ENCODE data around the gene NAA10. TPM values are rescaled to one million over a fixed set of nuclear protein-coding genes. Genes with fewer than 3 reads are reported as not detected.

NAA10 gene
- 37.2 TPM for total RNA-seq

GRCh38 chrX:153934762-153935325, at the start of gene NAA10:
Gene NAA10, minus strand, starts transcription at chrX:153935037. Its CDS starts 133 bp downstream, at chrX:153934904.

GRCh38 chrX:153972368-153973126, 37.7 kb upstream of the NAA10 start, which contains the start of gene TMEM187:
Gene TMEM187, plus strand, starts transcription at chrX:153972754. Its CDS starts 9,309 bp downstream, at chrX:153982063.

GRCh38 chrX:153971450-153972367, 36.9 kb upstream of the NAA10 start, which contains the start of gene HCFC1:
Gene HCFC1, minus strand, starts transcription at chrX:153971818. Its CDS starts 978 bp downstream, at chrX:153970840.

GRCh38 chrX:153944140-153944799, 9.4 kb upstream of the NAA10 start, which contains the start of gene RENBP:
Gene RENBP, minus strand, starts transcription at chrX:153944643. Its CDS starts 33 bp downstream, at chrX:153944610.

GRCh38 chrX:153925739-153926551, 8.9 kb downstream of the NAA10 start, which contains the start of gene ARHGAP4:
Gene ARHGAP4, minus strand, starts transcription at chrX:153926264. Its CDS starts 62 bp downstream, at chrX:153926202.

GRCh38 chrX:153903991-153904957, 30.6 kb downstream of the NAA10 start, which contains the start of gene AVPR2:
Gene AVPR2, plus strand, starts transcription at chrX:153904673. Its CDS starts 473 bp downstream, at chrX:153905146.

GRCh38 chrX:153885968-153886903, 48.6 kb downstream of the NAA10 start, which contains the start of gene L1CAM:
Gene L1CAM, minus strand, starts transcription at chrX:153886173. Its CDS starts 10,337 bp downstream, at chrX:153875836.

Small RNAs within 50 kb of the gene (small RNA-seq; reads per million reads assigned to genes)
- not detected for gene MIR3202-1 (ENCODE audit: low replicate concordance)

Other genes starting within 250 kb of the NAA10 start
- gene SLC6A8, start 247.1 kb downstream of the NAA10 start, total RNA-seq: 19.4 TPM
- gene BCAP31, start 210.7 kb downstream of the NAA10 start, total RNA-seq: 43.8 TPM
- gene ABCD1, start 210.2 kb downstream of the NAA10 start, total RNA-seq: 8.8 TPM
- 2.8 TPM for gene PLXNB3, start 170.8 kb downstream of the NAA10 start, total RNA-seq
- gene SRPK3, start 154.0 kb downstream of the NAA10 start, total RNA-seq: not detected
- gene IDH3G, start 140.7 kb downstream of the NAA10 start, total RNA-seq: 58.5 TPM
- 71.7 TPM for gene SSR4, start 140.4 kb downstream of the NAA10 start, total RNA-seq
- gene PDZD4, start 104.5 kb downstream of the NAA10 start, total RNA-seq: 151 TPM
- gene L1CAM, start 48.9 kb downstream of the NAA10 start, total RNA-seq: 195 TPM
- not detected for gene AVPR2, start 30.4 kb downstream of the NAA10 start, total RNA-seq
- gene ARHGAP4, start 8.8 kb downstream of the NAA10 start, total RNA-seq: 6.9 TPM
- gene RENBP, start 9.6 kb upstream of the NAA10 start, total RNA-seq: 4.1 TPM
- 26.0 TPM for gene HCFC1, start 36.8 kb upstream of the NAA10 start, total RNA-seq
- gene TMEM187, start 37.7 kb upstream of the NAA10 start, total RNA-seq: 1.9 TPM
- 12.2 TPM for gene IRAK1, start 84.9 kb upstream of the NAA10 start, total RNA-seq
- gene MECP2, start 162.7 kb upstream of the NAA10 start, total RNA-seq: 65.7 TPM
- gene OPN1LW, start 209.2 kb upstream of the NAA10 start, total RNA-seq: not detected
- gene OPN1MW, start 247.6 kb upstream of the NAA10 start, total RNA-seq: not detected